GM12892 (cell line): Measurements from ENCODE around the gene MYO3B.

Experiments used
- POLR2A ChIP-seq: IDR thresholded peaks from 2 replicates; pipeline ENCODE4 v1.6.1; 2011; ENCODE audit warnings: low read depth, low read length, control low read depth
- TAF1 ChIP-seq: IDR thresholded peaks from 2 replicates; pipeline ENCODE4 v1.6.1; 2011; ENCODE audit warnings: low read depth, mild to moderate bottlenecking, control low read depth, low read length, borderline replicate concordance

DNA sequence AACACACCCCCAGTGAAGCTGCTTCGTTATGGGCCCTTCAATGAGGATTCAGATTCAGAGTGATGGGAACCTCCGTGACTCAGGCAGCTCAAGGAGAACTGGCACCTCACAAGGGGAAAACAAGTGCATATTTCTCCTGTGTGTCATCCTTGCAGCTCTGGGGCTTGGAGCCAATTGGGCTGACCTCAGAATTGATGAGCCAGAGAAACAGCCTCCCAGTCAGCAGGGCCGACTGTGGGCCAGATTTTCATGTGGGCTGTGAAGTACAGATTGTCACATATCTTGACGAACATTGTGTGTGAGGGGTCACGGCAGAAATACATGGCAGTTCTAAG is 347.6 kb downstream of the MYO3B start:
- TF ChIP-seq POLR2A (no peak), TAF1 (no peak)
